Hepatocyte (in vitro differentiated cells): ENCODE results near the gene CARD10. TPM values are rescaled to one million over a fixed set of nuclear protein-coding genes. Genes with fewer than 3 reads are reported as not detected.

ENCODE experiments used
- DNase-seq: peaks from one replicate; pipeline ENCODE4 v3.0.0-alpha.2; 2016; ENCODE audit warnings: low spot score
- H2AFZ ChIP-seq: fragments of 200-600 bp; sonication (generic); 2 replicates; pipeline ENCODE4 v1.6.0; 2016; ENCODE audit warnings: antibody characterized with exemption, mild to moderate bottlenecking
- H3K27ac ChIP-seq: fragments of 200-600 bp; sonication (generic); 2 replicates; pipeline ENCODE4 v1.5.1; 2016; ENCODE audit warnings: mild to moderate bottlenecking
- H3K27me3 ChIP-seq: fragments of 200-600 bp; sonication (generic); 2 replicates; pipeline ENCODE4 v1.6.1; 2016
- H3K36me3 ChIP-seq: fragments of 200-600 bp; sonication (generic); replicated peaks from 2 replicates; pipeline ENCODE4 v1.5.1; 2016; ENCODE audit warnings: low read depth; ENCODE audit not compliant: insufficient read depth
- H3K4me1 ChIP-seq: fragments of 200-600 bp; sonication (generic); 2 replicates; pipeline ENCODE4 v1.5.1; 2016; ENCODE audit warnings: mild to moderate bottlenecking, moderate library complexity; ENCODE audit not compliant: insufficient read depth
- H3K4me2 ChIP-seq: fragments of 200-600 bp; sonication (generic); 2 replicates; pipeline ENCODE4 v1.6.0; 2016
- H3K4me3 ChIP-seq: fragments of 200-600 bp; sonication (generic); 2 replicates; pipeline ENCODE4 v1.5.1; 2016; ENCODE audit warnings: mild to moderate bottlenecking
- H3K79me2 ChIP-seq: fragments of 200-600 bp; sonication (generic); 2 replicates; pipeline ENCODE4 v1.6.0; 2017; ENCODE audit warnings: mild to moderate bottlenecking
- H3K9me2 ChIP-seq: fragments of 200-600 bp; sonication (generic); replicated peaks from 2 replicates; pipeline ENCODE4 v1.6.0; 2017; ENCODE audit warnings: mild to moderate bottlenecking; ENCODE audit not compliant: insufficient read depth
- H3K9me3 ChIP-seq: fragments of 200-600 bp; sonication (generic); 2 replicates; pipeline ENCODE4 v1.5.1; 2016; ENCODE audit warnings: low read depth, mild to moderate bottlenecking
- H4K20me1 ChIP-seq: fragments of 200-600 bp; sonication (generic); 2 replicates; pipeline ENCODE4 v1.6.0; 2016; ENCODE audit warnings: mild to moderate bottlenecking; ENCODE audit not compliant: insufficient read depth, poor library complexity, severe bottlenecking
- EZH2 ChIP-seq: fragments of 200-600 bp; sonication (generic); IDR thresholded peaks from 2 replicates; pipeline ENCODE4 v1.6.1; 2016; ENCODE audit warnings: antibody characterized with exemption, mild to moderate bottlenecking, borderline replicate concordance
- EZH2phosphoT487 ChIP-seq: fragments of 200-600 bp; sonication (generic); IDR thresholded peaks from one replicate; pipeline ENCODE4 v1.6.1; 2018; ENCODE audit warnings: antibody characterized with exemption, mild to moderate bottlenecking, low read depth, moderate library complexity; ENCODE audit not compliant: unreplicated experiment, severe bottlenecking
- WGBS: methylation state at CpG from one replicate; pipeline ENCODE4 v1.1.6; 2016; ENCODE audit warnings: low lambda C conversion rate; ENCODE audit errors: missing lambda C conversion rate; 5-methylcytosine and 5-hydroxymethylcytosine counted together
- polyA plus RNA-seq: library from polyadenylated mRNA; unstranded; fragments of >200 nt; fragmentation: Nextera tagmentation; extraction: Ambion mirVana; gene quantifications from 2 replicates; pipeline ENCODE4 v1.2.1, GENCODE V29; 2016
- total RNA-seq: library from RNA; depleted of rRNA; stranded (reverse); fragments of >200 nt; gene quantifications from 2 replicates; pipeline ENCODE4 v1.2.3, GENCODE V29; 2014
- TF ChIP-seq, protein P1 (sequence below): fragments of 200-600 bp; sonication (generic); IDR thresholded peaks from 2 replicates; pipeline ENCODE4 v1.5.1; 2016; ENCODE audit warnings: antibody characterized with exemption, mild to moderate bottlenecking; ENCODE audit not compliant: poor library complexity

Gene CARD10
- total and polyA plus RNA-seq, 2 experiments from 2014 or later, result 23.4 to 28.7 TPM

GRCh38 chr22:37453696-37454095 is 65.5 kb downstream of the CARD10 start:
- Histone ChIP-seq H3K79me2 (no peaks in the 10 kb centered on the region), H3K36me3 (no peaks in the 10 kb centered on the region), H3K27ac (no peak overlapping the region), H2AFZ (no peak overlapping the region), H3K4me3 (no peak overlapping the region), H3K27me3 (no peaks in the 10 kb centered on the region), H4K20me1 (no peaks in the 10 kb centered on the region), H3K9me3 (no peaks in the 10 kb centered on the region), H3K4me1 (peaks cover 20% of the 10 kb centered on the region), H3K9me2 (no peaks in the 10 kb centered on the region), H3K4me2 (no peak overlapping the region)
- WGBS, result 93% methylated on average over 7 of the region's 7 CpGs
- DNase-seq, result no peak
- TF ChIP-seq EZH2phosphoT487 (no peak), EZH2 (no peak)
- TF ChIP-seq, protein P1, sequence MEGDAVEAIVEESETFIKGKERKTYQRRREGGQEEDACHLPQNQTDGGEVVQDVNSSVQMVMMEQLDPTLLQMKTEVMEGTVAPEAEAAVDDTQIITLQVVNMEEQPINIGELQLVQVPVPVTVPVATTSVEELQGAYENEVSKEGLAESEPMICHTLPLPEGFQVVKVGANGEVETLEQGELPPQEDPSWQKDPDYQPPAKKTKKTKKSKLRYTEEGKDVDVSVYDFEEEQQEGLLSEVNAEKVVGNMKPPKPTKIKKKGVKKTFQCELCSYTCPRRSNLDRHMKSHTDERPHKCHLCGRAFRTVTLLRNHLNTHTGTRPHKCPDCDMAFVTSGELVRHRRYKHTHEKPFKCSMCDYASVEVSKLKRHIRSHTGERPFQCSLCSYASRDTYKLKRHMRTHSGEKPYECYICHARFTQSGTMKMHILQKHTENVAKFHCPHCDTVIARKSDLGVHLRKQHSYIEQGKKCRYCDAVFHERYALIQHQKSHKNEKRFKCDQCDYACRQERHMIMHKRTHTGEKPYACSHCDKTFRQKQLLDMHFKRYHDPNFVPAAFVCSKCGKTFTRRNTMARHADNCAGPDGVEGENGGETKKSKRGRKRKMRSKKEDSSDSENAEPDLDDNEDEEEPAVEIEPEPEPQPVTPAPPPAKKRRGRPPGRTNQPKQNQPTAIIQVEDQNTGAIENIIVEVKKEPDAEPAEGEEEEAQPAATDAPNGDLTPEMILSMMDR, result no peak

- H3K9me3 ChIP-seq, result no peaks in the 10 kb centered on the region
- 97% methylated on average over 1 of the region's 1 CpG for WGBS
- TF ChIP-seq, protein P1, result no peak
- no peak for TF ChIP-seq EZH2phosphoT487
- no peak for TF ChIP-seq EZH2
- H3K27me3 ChIP-seq, result no peaks in the 10 kb centered on the region
- H3K27ac ChIP-seq, result no peak overlapping the region
- no peaks in the 10 kb centered on the region for H3K36me3 ChIP-seq
- no peak overlapping the region for H2AFZ ChIP-seq
- no peaks in the 10 kb centered on the region for H3K9me2 ChIP-seq
- no peaks in the 10 kb centered on the region for H4K20me1 ChIP-seq
- no peak overlapping the region for H3K4me2 ChIP-seq
- peaks cover 18% of the 10 kb centered on the region for H3K4me1 ChIP-seq
- H3K79me2 ChIP-seq, result no peaks in the 10 kb centered on the region
- DNase-seq, result no peak
- H3K4me3 ChIP-seq, result no peak overlapping the region
Observed at GRCh38 chr22:37451218-37451617, 68.0 kb downstream of the CARD10 start.

DNA sequence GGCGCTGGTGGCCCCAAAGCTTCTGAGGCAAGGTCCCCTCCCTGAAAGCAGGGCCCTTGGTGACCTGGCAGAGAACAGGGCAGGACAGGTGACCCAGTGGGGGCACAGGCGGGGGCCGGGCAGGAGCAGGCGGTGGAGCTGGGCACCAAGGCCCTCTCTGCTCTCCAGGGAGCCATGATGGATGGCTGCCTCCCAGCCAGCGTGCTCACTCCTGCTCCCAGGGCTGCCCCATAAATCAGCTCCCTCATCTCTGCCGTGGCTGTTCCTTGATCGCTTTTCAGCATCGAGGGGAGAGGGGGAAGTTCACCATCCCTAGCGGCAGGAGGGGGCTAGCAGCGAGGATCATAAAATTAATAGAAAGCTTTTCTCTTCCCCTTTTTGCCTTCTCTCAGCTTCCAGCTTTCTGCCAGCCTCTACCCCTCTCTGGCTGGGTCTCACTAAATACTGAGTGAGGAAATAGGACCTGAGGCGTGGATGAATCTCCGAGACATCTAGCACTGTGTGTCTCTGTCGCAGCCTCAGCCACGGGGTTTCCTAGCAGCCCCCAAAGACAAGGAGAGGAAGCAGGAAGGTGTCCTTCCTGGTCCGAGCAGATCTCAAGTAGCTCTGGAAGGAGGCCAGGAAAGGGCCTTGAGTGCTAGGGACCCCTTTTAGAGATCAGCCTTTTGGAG is 69.7 kb downstream of the CARD10 start:
- no peaks in the 10 kb centered on the region for H3K79me2 ChIP-seq
- DNase-seq, result no peak
- no peaks in the 10 kb centered on the region for H3K9me2 ChIP-seq
- no peak overlapping the region for H3K4me2 ChIP-seq
- TF ChIP-seq EZH2phosphoT487, result no peak
- no peak for TF ChIP-seq EZH2
- TF ChIP-seq, protein P1, result no peak
- no peaks in the 10 kb centered on the region for H3K27me3 ChIP-seq
- H4K20me1 ChIP-seq, result no peaks in the 10 kb centered on the region
- peaks cover 3% of the 10 kb centered on the region for H3K4me1 ChIP-seq
- H3K9me3 ChIP-seq, result no peaks in the 10 kb centered on the region
- WGBS, result 70% methylated on average over 15 of the region's 15 CpGs
- no peak overlapping the region for H2AFZ ChIP-seq
- no peak overlapping the region for H3K27ac ChIP-seq
- no peaks in the 10 kb centered on the region for H3K36me3 ChIP-seq
- no peak overlapping the region for H3K4me3 ChIP-seq
